Measurements from ENCODE around the gene SLC23A1.
A peak's percentile ranks its signal among the peaks of the same experiment; 100 is the strongest.

The SLC23A1 gene

GRCh38 chr5:139407517-139407916 lies 24.4 kb upstream of the SLC23A1 start:
- no peak for DNase-seq (ENCODE audit: low read depth)

GRCh38 chr5:139406963-139407362 lies 23.9 kb upstream of the SLC23A1 start:
- DNase-seq (ENCODE audit: low read depth): no peak

DNA sequence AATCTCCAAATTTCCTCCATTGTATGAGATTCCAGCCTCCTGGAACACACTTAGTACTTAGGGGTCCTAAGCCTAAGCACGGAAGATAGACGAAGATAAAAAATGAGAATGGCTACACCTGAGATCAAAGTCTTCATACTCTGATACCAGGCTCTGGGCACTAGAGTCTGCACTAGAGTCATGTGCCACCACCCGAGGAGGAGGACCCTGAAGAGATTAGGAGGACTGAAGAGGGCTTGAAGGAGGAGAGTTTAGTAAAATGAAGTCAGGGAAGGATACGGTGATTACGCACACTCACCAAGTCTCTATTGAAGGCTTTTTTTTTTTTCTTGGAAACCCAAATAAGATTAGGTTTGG lies 21.4 kb upstream of the SLC23A1 start:
- no peak for DNase-seq (ENCODE audit: low read depth)

GRCh38 chr5:139403787-139404483 lies 20.8 kb upstream of the SLC23A1 start, which contains the start of gene SPATA24:
TSS of gene SPATA24 (minus strand) at chr5:139404089. CDS start at chr5:139404060, 29 bp downstream.
- DNase-seq (ENCODE audit: low read depth): peak; percentile 97

DNA sequence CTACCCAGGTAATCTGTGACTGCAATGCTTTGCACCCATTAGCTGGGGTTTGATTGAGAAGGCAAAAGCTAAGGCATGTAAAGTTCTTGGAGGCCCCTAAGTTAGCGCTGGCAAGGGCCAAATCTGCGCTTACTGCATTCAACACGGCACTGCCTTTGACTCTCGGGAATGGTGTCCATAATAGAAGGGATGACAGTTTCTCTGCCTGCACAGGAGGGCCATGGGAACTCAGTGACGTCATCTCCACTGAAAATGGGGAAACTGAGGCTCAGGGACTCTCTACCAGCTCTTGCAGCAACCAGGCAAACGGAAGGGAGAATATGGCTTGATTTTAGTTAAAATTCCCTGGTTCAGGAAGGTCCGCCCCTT lies 20.3 kb upstream of the SLC23A1 start:
- no peak for DNase-seq (ENCODE audit: low read depth)

- DNase-seq (ENCODE audit: low read depth): no peak
Observed at GRCh38 chr5:139402561-139403158, 19.6 kb upstream of the SLC23A1 start.

DNA sequence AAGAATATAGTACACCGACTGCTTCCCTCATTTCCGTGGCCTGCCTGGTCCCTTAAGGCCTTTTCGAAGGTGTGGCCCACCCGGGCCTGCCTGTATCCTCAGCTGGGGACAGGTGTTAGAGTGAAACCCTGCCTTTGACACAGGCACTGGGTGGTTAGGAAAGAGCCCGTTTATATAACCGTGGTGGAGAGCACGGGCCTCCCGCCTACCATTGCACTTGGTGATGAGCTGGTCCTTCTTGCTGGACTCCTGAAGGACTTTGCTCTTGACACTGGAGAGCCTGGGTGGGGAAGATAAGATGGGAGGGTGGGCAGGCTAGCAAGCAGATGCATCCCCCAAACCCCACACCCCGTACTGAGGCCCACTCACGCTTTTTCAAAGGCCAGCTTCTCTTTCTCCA lies 18.4 kb upstream of the SLC23A1 start:
- DNase-seq (ENCODE audit: low read depth): no peak

DNA sequence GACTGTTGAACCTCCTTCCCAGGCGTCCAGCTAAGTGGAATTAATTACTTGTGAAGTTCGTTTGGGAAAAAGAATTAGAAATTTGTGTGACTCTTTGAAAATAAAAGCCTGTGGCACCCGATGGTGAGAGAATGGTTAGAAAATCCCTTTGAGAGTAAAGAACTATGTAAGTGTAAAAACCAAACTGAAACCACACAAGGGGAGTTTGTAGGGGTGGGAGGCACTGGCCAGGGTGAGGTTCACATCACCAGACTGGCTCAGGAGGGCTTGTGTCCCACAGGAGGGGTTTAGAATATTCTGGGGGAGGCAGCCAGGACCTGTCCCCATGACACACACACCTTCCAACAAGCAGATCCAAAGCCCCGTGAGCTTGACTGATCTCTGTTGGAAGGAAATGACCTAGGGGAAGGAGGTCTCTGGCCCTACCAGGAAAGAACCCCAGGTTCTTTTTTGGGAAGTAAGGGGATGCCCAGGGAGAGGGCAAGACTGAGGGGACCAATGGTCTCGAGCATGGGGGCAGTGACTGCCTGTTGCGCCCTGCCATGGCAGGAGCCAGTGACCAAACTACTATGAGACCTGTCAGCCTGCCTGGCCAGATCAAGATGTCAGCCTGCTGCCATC lies 16.5 kb upstream of the SLC23A1 start:
- no peak for DNase-seq (ENCODE audit: low read depth)

- no peak for DNase-seq (ENCODE audit: low read depth)
Observed at GRCh38 chr5:139397921-139398320, 14.8 kb upstream of the SLC23A1 start.

GRCh38 chr5:139396691-139397090 lies 13.6 kb upstream of the SLC23A1 start:
- DNase-seq (ENCODE audit: low read depth): no peak

DNA sequence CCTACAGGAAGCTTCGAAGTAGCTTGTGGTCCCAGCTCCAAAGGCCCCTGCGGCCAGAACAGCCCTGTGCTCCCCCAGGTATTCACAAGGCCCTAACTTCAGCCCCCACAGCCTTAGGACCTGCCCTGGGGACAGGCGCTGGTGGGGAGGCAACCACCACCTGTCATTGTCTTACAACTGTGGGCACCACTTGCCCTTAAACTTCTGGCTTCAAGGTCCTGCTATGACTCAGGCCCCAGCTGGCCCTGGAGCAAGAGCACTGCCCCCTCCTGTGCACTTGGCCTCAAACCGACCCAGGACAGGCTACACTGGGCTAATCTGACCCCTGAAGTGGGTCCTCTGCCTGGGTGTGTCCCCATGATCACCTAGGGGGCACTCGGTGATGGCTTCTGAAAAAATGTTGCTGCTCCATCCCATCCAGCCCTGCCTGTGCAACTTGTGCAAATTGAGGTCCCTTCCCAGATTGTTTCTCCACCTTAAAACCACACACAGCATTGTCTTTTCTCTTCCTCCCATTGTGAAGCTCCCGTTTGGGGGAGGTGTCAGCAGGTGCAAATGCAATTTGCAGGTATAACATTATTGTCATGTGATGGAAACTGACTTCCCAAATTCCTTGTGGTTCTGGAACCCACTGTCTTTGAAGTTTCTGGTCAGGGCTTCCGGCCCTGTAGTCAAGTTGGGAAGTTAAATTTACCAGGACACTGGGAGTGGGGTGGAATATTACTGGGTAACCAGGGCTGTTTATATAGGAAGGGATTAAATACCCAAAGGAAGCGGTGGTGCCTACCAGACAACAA lies 12.9 kb upstream of the SLC23A1 start:
- no peak for DNase-seq (ENCODE audit: low read depth)

- no peak for DNase-seq (ENCODE audit: low read depth)
Observed at GRCh38 chr5:139394654-139395566, 11.8 kb upstream of the SLC23A1 start, which contains the start of gene PROB1. TSS of gene PROB1 (minus strand) at chr5:139395104. CDS start at chr5:139395081, 23 bp downstream.

GRCh38 chr5:139394123-139394653 lies 11.1 kb upstream of the SLC23A1 start:
- DNase-seq (ENCODE audit: low read depth): no peak

GRCh38 chr5:139393497-139394122 lies 10.5 kb upstream of the SLC23A1 start:
- no peak for DNase-seq (ENCODE audit: low read depth)

- DNase-seq (ENCODE audit: low read depth): peak; percentile 86
Observed at GRCh38 chr5:139392678-139393496, 9.8 kb upstream of the SLC23A1 start.

DNA sequence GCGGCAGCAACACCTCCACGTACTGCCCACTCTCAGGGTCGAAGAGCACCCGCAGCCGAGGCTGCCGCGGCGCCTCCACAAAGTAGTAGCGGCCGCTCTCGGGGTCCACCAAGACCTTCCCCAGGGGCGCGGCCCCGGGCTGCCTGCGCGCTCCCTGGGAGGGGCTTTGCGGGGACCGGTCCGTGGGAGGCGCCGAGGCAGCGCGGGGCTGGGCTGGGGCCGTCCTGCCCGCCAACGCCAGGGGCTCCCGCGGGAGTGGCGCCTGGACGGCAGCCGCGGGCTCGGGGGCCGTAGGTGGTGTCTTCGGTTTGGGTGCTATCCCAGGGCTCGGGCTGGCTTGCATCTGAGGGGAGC lies 9.2 kb upstream of the SLC23A1 start:
- DNase-seq (ENCODE audit: low read depth): no peak

GRCh38 chr5:139391570-139392323 lies 8.7 kb upstream of the SLC23A1 start:
- DNase-seq (ENCODE audit: low read depth): no peak

- DNase-seq (ENCODE audit: low read depth): no peak
Observed at GRCh38 chr5:139390639-139391569, 7.8 kb upstream of the SLC23A1 start.

All from activated T-cell treated with anti-CD3 and anti-CD28 coated beads for 48 hours (primary cell).